ENCODE measurements around the gene FBLN2. TPM values are rescaled to one million over a fixed set of nuclear protein-coding genes. Genes with fewer than 3 reads are reported as not detected.

Gene FBLN2
- total and polyA plus RNA-seq, 10 of the 15 experiments (the other 5 are each of a cell fraction or from before 2014, with no cell fraction given) = 0.03 to 0.41 (median 0.12) TPM; not detected in 2

DNA sequence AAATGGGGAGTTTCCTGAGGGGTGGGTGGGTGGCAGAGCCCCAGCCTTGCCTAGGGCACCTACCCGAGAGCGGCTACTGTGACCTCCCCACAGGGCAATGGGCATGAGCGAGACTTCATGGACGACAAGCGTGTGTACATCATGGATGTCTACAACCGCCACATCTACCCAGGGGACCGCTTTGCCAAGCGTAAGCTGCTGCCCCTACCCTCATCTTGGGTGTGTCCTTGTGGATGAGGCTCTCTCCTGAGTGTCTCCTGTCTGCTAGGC is 46.2 kb upstream of the FBLN2 start:
- SMC1A ChIA-PET (ENCODE audit: uncharacterized antibody, unreplicated experiment) = no interaction called here
- no peak overlapping the region for H3K4me3 ChIP-seq
- H3K27me3 ChIP-seq (replicated peaks in 1 of 2; ENCODE audit: control insufficient read depth in 2 of 2, insufficient read depth in 2 of 2, low read length in 1 of 2) = no peaks in the 10 kb centered on the region; a peak in 1 of 4 replicates
- no peaks in the 10 kb centered on the region for H3K4me1 ChIP-seq (ENCODE audit: control insufficient read depth, insufficient read depth, low read length)
- RAD21 ChIA-PET (ENCODE audit: unreplicated experiment) = no interaction called here
- no peak for TF ChIP-seq FOXM1 (IDR thresholded peaks at IDR 0.05; ENCODE audit: low read depth, low read length)
- no peak for TF ChIP-seq IKZF1 (conservative IDR thresholded peaks at IDR 0.05)
- TF ChIP-seq ETV6 (conservative IDR thresholded peaks at IDR 0.05 in 1 of 2, IDR thresholded peaks at IDR 0.05 in 1 of 2; ENCODE audit: borderline replicate concordance in 1 of 2, low read depth in 1 of 2) = no peak
- no peak for TF ChIP-seq PML (IDR thresholded peaks at IDR 0.05; ENCODE audit: low read length)
- no peak for TF ChIP-seq NKRF (conservative IDR thresholded peaks at IDR 0.05)
- no peak for TF ChIP-seq CREB1 (IDR thresholded peaks at IDR 0.05; ENCODE audit: low read depth)
- TF ChIP-seq, protein P1, sequence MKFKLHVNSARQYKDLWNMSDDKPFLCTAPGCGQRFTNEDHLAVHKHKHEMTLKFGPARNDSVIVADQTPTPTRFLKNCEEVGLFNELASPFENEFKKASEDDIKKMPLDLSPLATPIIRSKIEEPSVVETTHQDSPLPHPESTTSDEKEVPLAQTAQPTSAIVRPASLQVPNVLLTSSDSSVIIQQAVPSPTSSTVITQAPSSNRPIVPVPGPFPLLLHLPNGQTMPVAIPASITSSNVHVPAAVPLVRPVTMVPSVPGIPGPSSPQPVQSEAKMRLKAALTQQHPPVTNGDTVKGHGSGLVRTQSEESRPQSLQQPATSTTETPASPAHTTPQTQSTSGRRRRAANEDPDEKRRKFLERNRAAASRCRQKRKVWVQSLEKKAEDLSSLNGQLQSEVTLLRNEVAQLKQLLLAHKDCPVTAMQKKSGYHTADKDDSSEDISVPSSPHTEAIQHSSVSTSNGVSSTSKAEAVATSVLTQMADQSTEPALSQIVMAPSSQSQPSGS (IDR thresholded peaks at IDR 0.05; ENCODE audit: low read length) = no peak
- TF ChIP-seq WRNIP1 (IDR thresholded peaks at IDR 0.05; ENCODE audit: borderline replicate concordance, low read depth, low read length) = no peak
- TF ChIP-seq NRF1 (conservative IDR thresholded peaks at IDR 0.05; ENCODE audit: low read depth, low read length) = no peak
- TF ChIP-seq, protein P2, sequence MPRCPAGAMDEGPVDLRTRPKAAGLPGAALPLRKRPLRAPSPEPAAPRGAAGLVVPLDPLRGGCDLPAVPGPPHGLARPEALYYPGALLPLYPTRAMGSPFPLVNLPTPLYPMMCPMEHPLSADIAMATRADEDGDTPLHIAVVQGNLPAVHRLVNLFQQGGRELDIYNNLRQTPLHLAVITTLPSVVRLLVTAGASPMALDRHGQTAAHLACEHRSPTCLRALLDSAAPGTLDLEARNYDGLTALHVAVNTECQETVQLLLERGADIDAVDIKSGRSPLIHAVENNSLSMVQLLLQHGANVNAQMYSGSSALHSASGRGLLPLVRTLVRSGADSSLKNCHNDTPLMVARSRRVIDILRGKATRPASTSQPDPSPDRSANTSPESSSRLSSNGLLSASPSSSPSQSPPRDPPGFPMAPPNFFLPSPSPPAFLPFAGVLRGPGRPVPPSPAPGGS (IDR thresholded peaks at IDR 0.05; ENCODE audit: borderline replicate concordance, insufficient read depth, low read depth, low read length, poor library complexity, severe bottlenecking) = no peak
- TF ChIP-seq BRCA1 (IDR thresholded peaks at IDR 0.05; ENCODE audit: low read depth, low read length) = no peak
- TF ChIP-seq MXI1 (IDR thresholded peaks at IDR 0.05; ENCODE audit: low read depth, low read length) = no peak
- TF ChIP-seq NFIC (IDR thresholded peaks at IDR 0.05; ENCODE audit: low read depth, low read length) = no peak
- TF ChIP-seq SREBF1 (IDR thresholded peaks at IDR 0.05; ENCODE audit: low read length) = no peak
- TF ChIP-seq RAD21 (IDR thresholded peaks at IDR 0.05; ENCODE audit: insufficient read depth, low read depth, low read length) = no peak
- TF ChIP-seq IRF5 (IDR thresholded peaks at IDR 0.05; ENCODE audit: borderline replicate concordance) = no peak
- TF ChIP-seq MAX (IDR thresholded peaks at IDR 0.05; ENCODE audit: low read depth, low read length) = no peak
- WGBS (ENCODE audit: insufficient coverage, insufficient replicate concordance, low lambda C conversion rate, missing lambda C conversion rate) = 59% methylated on average over 8 of the region's 8 CpGs
- ATAC-seq (no peak), DNase-seq (ENCODE audit: low read depth, low spot score) (no peak), FAIRE-seq (no peak)
- no peak overlapping the region for H3K9ac ChIP-seq (ENCODE audit: control insufficient read depth, insufficient read depth, low read length)
- in situ Hi-C loops (cut with MboI) (no loop called here), intact Hi-C loops (cut with micrococcal nuclease; ENCODE audit: unreplicated experiment) (no loop called here)
- no peak overlapping the region for H2AFZ ChIP-seq (ENCODE audit: control insufficient read depth, low read depth, low read length)
- POLR2A ChIA-PET = no interaction called here
- CTCF ChIA-PET = interaction anchor here (1.7 kb wide), 1 partner anchor 145 kb away, joined by 8 read pairs; no protein-coding TSS in a partner anchor
- no peaks in the 10 kb centered on the region for H3K9me3 ChIP-seq (replicated peaks; ENCODE audit: control insufficient read depth, insufficient read depth, low read length)
- no peaks in the 10 kb centered on the region for H4K20me1 ChIP-seq (ENCODE audit: control insufficient read depth, insufficient read depth)
- H3K79me2 ChIP-seq (ENCODE audit: control insufficient read depth, insufficient read depth, low read length) = no peaks in the 10 kb centered on the region
- no TSS peak for BruUV-seq (replicated peaks)
- no peak overlapping the region for H3K27ac ChIP-seq (ENCODE audit: control insufficient read depth, insufficient read depth)
- no peaks in the 10 kb centered on the region for H3K36me3 ChIP-seq (ENCODE audit: control insufficient read depth in 2 of 2, insufficient read depth in 2 of 2, low read length in 1 of 2)
- no peak overlapping the region for H3K4me2 ChIP-seq (ENCODE audit: control insufficient read depth, insufficient read depth)

Data from GM12878 (cell line).